ENCODE results near the gene OBSL1. TPM values are rescaled to one million over a fixed set of nuclear protein-coding genes. Genes with fewer than 3 reads are reported as not detected.

Gene OBSL1
- total and polyA plus RNA-seq, 10 of the 15 experiments (the other 5 are each of a cell fraction or from before 2014, with no cell fraction given): 0.14 to 0.77 TPM; not detected in 8

DNA sequence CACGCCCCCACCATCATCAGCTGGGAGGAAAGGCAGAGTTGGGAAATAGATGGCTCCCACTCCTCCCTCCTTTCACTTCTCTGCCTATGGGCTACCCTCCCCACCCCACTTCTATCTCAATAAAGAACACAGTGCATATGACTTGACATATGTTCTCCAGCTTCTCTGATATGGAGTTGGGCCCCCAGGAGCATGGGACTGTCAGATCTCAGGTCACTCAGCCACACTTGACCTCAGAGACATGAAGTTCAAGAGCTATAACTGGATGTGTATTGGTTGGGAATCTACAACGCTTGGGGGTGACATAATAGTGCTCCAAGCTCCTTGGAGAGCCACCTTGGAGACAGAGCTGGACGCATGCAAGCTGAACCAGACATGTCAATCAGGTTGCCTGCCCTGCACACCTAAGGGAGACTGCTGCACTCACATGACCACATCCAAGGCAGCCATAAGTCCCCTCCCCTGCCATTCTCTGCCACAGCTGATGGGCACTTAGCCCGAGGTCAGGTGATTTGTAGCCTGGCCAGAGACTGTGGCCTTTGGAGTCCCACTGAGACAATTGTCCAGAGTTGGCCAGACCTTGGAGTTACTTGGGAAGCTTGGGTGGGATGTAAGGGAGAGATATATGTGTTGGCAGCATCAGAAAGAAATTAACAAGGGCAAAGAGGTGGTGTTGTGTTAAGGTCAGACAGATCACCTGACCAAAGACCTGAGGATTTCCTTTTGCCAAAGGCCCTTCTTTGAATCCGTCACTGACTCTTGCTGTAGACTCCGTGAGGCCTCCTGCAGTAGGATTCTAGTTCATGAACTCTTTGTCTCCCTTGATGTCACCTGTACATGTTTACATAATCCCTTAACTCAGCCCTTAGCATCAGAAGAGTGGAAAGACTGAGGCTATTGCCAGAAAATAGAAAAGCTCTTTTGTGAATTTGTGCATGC, 4.5 kb upstream of the OBSL1 start:
- no peak overlapping the region for H3K9ac ChIP-seq (ENCODE audit: control insufficient read depth, insufficient read depth, low read length)
- peaks cover 2 to 3% of the 10 kb centered on the region in 2 experiments; a peak in 3 of 4 replicates for H3K27me3 ChIP-seq (replicated peaks in 1 of 2; ENCODE audit: control insufficient read depth in 2 of 2, insufficient read depth in 2 of 2, low read length in 1 of 2)
- 5% methylated on average over 6 of the region's 6 CpGs for WGBS (ENCODE audit: insufficient coverage, insufficient replicate concordance, low lambda C conversion rate, missing lambda C conversion rate)
- no peak overlapping the region for H3K4me3 ChIP-seq
- SMC1A ChIA-PET (ENCODE audit: uncharacterized antibody, unreplicated experiment): interaction anchor here (1.1 kb wide), 1 partner anchor 21 kb away, joined by 3 read pairs; the partner anchor contains the start of gene STK11IP
- H3K4me2 ChIP-seq (ENCODE audit: control insufficient read depth, insufficient read depth): no peak overlapping the region
- DNase-seq (ENCODE audit: low read depth, low spot score): no peak
- TF ChIP-seq NR2C1 (IDR thresholded peaks at IDR 0.05) (no peak), NFIC (IDR thresholded peaks at IDR 0.05; ENCODE audit: low read depth, low read length) (no peak), POLR2A (IDR thresholded peaks at IDR 0.05; ENCODE audit: low read depth, low read length) (no peak), RELA (IDR thresholded peaks at IDR 0.05; ENCODE audit: borderline replicate concordance, partially characterized antibody) (no peak), IKZF2 (IDR thresholded peaks at IDR 0.05) (no peak), SRF (IDR thresholded peaks at IDR 0.05; ENCODE audit: low read depth in 2 of 2, low read length in 2 of 2) (no peak)
- TF ChIP-seq, protein P1, sequence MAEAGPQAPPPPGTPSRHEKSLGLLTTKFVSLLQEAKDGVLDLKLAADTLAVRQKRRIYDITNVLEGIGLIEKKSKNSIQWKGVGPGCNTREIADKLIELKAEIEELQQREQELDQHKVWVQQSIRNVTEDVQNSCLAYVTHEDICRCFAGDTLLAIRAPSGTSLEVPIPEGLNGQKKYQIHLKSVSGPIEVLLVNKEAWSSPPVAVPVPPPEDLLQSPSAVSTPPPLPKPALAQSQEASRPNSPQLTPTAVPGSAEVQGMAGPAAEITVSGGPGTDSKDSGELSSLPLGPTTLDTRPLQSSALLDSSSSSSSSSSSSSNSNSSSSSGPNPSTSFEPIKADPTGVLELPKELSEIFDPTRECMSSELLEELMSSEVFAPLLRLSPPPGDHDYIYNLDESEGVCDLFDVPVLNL (IDR thresholded peaks at IDR 0.05; ENCODE audit: low read depth, low read length): no peak
- TF ChIP-seq, protein P2, sequence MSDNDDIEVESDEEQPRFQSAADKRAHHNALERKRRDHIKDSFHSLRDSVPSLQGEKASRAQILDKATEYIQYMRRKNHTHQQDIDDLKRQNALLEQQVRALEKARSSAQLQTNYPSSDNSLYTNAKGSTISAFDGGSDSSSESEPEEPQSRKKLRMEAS (IDR thresholded peaks at IDR 0.05; ENCODE audit: low read depth, low read length): no peak
- TF ChIP-seq, protein P3, sequence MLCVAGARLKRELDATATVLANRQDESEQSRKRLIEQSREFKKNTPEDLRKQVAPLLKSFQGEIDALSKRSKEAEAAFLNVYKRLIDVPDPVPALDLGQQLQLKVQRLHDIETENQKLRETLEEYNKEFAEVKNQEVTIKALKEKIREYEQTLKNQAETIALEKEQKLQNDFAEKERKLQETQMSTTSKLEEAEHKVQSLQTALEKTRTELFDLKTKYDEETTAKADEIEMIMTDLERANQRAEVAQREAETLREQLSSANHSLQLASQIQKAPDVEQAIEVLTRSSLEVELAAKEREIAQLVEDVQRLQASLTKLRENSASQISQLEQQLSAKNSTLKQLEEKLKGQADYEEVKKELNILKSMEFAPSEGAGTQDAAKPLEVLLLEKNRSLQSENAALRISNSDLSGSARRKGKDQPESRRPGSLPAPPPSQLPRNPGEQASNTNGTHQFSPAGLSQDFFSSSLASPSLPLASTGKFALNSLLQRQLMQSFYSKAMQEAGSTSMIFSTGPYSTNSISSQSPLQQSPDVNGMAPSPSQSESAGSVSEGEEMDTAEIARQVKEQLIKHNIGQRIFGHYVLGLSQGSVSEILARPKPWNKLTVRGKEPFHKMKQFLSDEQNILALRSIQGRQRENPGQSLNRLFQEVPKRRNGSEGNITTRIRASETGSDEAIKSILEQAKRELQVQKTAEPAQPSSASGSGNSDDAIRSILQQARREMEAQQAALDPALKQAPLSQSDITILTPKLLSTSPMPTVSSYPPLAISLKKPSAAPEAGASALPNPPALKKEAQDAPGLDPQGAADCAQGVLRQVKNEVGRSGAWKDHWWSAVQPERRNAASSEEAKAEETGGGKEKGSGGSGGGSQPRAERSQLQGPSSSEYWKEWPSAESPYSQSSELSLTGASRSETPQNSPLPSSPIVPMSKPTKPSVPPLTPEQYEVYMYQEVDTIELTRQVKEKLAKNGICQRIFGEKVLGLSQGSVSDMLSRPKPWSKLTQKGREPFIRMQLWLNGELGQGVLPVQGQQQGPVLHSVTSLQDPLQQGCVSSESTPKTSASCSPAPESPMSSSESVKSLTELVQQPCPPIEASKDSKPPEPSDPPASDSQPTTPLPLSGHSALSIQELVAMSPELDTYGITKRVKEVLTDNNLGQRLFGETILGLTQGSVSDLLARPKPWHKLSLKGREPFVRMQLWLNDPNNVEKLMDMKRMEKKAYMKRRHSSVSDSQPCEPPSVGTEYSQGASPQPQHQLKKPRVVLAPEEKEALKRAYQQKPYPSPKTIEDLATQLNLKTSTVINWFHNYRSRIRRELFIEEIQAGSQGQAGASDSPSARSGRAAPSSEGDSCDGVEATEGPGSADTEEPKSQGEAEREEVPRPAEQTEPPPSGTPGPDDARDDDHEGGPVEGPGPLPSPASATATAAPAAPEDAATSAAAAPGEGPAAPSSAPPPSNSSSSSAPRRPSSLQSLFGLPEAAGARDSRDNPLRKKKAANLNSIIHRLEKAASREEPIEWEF (IDR thresholded peaks at IDR 0.05; ENCODE audit: insufficient replicate concordance, low read depth, low read length): no peak
- CTCF ChIA-PET: interaction anchor here (1.0 to 1.4 kb wide), 2 partner anchors 15 to 16 kb away, joined by 3 to 7 read pairs; no protein-coding TSS in a partner anchor
- H3K79me2 ChIP-seq (ENCODE audit: control insufficient read depth, insufficient read depth, low read length): no peaks in the 10 kb centered on the region
- no TSS peak for BruUV-seq (replicated peaks)
- H3K27ac ChIP-seq (ENCODE audit: control insufficient read depth, insufficient read depth): no peak overlapping the region
- RAD21 ChIA-PET (ENCODE audit: unreplicated experiment): no interaction called here
- no peaks in the 10 kb centered on the region for H3K4me1 ChIP-seq (ENCODE audit: control insufficient read depth, insufficient read depth, low read length)
- FAIRE-seq: no peak
- POLR2A ChIA-PET: no interaction called here
- H2AFZ ChIP-seq (ENCODE audit: control insufficient read depth, low read depth, low read length): no peak overlapping the region
- no peak for ATAC-seq
- no peaks in the 10 kb centered on the region for H3K36me3 ChIP-seq (ENCODE audit: control insufficient read depth in 2 of 2, insufficient read depth in 2 of 2, low read length in 1 of 2)
- H3K9me3 ChIP-seq (replicated peaks; ENCODE audit: control insufficient read depth, insufficient read depth, low read length): no peaks in the 10 kb centered on the region
- intact Hi-C loops (cut with micrococcal nuclease; ENCODE audit: unreplicated experiment): no loop called here
- in situ Hi-C loops (cut with MboI): no loop called here
- H4K20me1 ChIP-seq (ENCODE audit: control insufficient read depth, insufficient read depth): no peaks in the 10 kb centered on the region
